Measurements from ENCODE around the gene CD248.

- no peak for TF ChIP-seq EZH2 (IDR thresholded peaks at IDR 0.05; ENCODE audit: borderline replicate concordance, insufficient read depth, low read depth, low read length, poor library complexity, severe bottlenecking)
- TF ChIP-seq, protein P1, sequence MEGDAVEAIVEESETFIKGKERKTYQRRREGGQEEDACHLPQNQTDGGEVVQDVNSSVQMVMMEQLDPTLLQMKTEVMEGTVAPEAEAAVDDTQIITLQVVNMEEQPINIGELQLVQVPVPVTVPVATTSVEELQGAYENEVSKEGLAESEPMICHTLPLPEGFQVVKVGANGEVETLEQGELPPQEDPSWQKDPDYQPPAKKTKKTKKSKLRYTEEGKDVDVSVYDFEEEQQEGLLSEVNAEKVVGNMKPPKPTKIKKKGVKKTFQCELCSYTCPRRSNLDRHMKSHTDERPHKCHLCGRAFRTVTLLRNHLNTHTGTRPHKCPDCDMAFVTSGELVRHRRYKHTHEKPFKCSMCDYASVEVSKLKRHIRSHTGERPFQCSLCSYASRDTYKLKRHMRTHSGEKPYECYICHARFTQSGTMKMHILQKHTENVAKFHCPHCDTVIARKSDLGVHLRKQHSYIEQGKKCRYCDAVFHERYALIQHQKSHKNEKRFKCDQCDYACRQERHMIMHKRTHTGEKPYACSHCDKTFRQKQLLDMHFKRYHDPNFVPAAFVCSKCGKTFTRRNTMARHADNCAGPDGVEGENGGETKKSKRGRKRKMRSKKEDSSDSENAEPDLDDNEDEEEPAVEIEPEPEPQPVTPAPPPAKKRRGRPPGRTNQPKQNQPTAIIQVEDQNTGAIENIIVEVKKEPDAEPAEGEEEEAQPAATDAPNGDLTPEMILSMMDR (IDR thresholded peaks at IDR 0.05), result no peak
These were observed 678 bp downstream of the CD248 start for GRCh38 chr11:66315921-66316811.
